ENCODE results near the gene MAGEB6B.

- TF ChIP-seq CTCF (IDR thresholded peaks at IDR 0.05), result no peak
- TF ChIP-seq POLR2A (IDR thresholded peaks at IDR 0.05; ENCODE audit: low read depth), result no peak
- TF ChIP-seq POLR2AphosphoS5 (IDR thresholded peaks at IDR 0.05), result no peak
- TF ChIP-seq EP300 (IDR thresholded peaks at IDR 0.05), result no peak
Measured at GRCh38 chrX:26203561-26203960, 43.2 kb downstream of the MAGEB6B start.

Measured in esophagus muscularis mucosa (tissue), 4 donors.